Activated CD4-positive, CD25-positive, alpha-beta regulatory T cell treated with anti-CD3 and anti-CD28 coated beads, Interleukin-2, amount 50 U/mL, for 16 hours (primary cell): ENCODE measurements around the gene RNF187.

Experiments used
- DNase-seq: peaks from one replicate; pipeline ENCODE4 v3.0.0-alpha.2; 2020; ENCODE audit warnings: low read depth, low spot score

Gene RNF187

DNA sequence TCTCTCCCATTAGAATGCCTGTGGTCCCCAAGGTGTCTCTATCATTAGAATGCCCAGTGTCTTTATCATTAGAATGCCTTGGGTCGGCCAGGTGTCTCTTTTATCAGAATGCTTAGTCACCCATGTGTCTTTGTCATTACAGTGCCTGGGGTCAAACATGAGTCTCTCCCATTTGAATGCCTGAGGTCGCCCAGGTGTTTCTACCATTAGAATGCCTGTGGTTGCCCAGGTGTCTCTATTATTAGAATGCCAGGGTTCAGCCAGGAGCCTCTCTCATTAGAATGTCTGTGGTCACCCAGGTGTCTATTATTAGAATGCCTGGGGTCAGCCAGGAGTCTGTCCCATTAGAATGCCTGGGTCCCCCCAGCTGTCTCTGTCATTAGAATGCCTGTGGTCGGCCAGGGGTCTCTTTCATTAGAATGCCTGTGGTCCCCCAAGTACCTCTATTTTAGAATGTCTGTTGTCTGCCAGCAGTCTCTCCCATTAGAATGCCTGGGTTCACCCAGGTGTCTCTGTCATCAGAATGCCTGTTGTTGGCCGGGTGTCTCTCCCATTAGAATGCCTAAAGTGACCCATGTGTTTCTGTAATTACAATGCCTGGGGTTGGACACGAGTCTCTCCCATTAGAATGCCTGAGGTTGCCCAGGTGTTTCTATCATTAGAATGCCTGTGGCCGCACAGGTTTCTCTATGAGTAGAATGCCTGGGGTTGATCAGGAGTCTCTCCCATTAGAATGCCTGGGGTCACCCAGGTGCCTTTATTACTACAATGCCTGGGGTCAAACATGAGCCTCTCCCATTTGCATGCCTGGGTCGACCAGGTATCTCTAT, 57.1 kb downstream of the RNF187 start:
- no peak for DNase-seq

DNA sequence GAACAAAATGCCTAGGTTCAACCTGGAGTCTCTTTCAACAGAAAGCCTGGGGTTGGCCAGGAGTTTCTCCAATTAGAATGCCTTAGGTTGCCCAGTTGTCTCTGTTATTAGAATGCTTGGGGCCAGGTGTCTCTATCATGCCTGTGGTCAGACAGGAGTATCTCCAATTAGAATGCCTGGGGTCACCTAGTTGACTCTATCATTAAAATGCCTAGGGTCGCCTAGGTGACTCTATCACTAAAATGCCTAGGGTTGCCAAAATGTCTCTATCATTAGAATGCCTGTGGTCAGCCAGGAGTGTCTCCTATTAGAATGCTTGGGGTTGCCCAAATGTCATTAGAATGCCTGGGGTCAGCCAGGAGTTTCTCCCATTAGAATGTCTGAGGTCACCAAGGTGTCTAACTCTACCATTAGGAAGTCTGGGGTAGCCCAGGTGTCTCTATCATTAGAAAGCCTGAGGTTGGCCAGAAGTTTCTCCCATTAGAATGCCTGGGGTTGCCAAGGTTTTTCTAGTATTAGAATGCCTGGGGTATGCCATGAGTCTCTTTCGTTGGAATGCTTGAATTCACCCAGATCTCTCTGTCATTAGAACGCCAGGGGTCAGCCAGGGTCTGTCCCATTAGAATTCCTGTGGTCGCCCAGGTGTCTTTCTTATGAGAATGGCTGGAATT, 57.9 kb downstream of the RNF187 start:
- no peak for DNase-seq
